Umbilical cord (tissue), 2 donors: Measurements from ENCODE around the gene MICALL2. TPM values are rescaled to one million over a fixed set of nuclear protein-coding genes. Genes with fewer than 3 reads are reported as not detected.

Experiments
- DNase-seq: peaks from one replicate; pipeline ENCODE4 v3.0.0-alpha.2; 2015; ENCODE audit warnings: low spot score
- total RNA-seq: library from RNA; depleted of rRNA; stranded (reverse); fragments of >200 nt; gene quantifications from one replicate; pipeline ENCODE4 v1.2.3, GENCODE V29; 2014; ENCODE audit warnings: low replicate concordance; ENCODE audit not compliant: insufficient read depth

Gene MICALL2
- 13.5 TPM for total RNA-seq

GRCh38 chr7:1458683-1459511 is at the start of gene MICALL2:
Gene MICALL2, minus strand, starts transcription at chr7:1459470. Its CDS starts 144 bp downstream, at chr7:1459326.
- peak; percentile 70 for DNase-seq

DNA sequence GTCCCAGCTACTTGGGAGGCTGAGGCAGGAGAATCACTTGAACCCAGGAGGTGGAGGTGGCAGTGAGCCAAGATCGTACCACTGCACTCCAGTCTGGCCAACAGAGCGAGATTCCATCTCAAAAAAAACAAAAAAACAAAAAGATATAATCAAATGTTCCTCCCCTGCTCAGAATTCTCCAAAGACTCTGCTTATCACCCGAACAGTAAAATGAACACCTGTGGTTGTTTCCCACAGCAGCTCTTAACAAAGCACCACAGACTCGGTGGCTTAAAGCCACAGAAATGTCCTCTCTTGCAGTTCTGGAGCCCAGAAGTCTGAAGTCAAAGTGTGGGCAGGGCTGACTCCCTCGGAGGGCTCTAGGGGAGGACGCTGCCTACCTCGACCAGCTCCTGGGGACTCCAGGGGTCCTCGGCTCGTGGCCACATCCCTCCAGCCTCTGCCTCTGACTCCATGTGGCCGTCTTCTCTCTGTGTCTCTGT is 49.0 kb upstream of the MICALL2 start:
- no peak for DNase-seq

DNA sequence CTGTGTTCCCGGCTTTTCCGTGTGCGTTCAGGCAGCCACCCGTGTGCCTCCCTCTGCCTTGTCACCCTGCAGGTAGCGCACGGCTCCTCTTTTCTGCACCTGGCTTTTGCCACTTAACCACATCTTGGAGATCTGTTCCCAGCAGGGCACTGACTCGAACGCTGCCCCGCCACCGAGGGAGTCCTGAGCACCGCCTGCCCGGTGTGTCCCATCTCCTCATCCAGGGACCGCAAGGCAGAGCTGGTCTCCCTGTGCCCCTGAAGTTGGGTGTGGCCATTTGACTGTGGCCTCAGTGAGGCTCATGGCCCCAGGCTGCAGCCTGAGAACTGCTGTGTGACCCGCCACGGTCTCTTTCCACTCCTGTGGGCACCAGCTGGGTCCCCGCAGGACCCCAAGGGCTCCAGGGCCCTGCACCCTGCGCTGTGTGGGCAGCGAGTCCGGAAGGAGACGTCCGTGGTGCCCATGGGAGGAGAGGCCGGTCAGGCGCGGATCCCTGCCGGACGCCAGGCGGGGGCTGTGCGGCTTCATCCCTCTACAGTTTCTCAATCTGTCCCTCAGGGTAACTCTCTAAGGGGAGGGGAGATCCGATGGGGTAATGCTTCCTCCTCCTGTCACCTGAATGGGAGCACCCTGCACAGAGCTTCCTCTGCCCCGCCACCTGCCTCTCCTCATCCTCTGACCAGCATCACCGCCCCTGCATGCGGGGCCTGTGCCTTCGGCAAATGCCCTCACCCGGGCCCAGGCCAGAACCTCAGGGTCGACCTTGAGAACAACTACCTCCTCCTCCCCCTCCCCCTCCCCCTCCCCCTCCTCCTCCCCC is 46.7 kb upstream of the MICALL2 start:
- no peak for DNase-seq

DNA sequence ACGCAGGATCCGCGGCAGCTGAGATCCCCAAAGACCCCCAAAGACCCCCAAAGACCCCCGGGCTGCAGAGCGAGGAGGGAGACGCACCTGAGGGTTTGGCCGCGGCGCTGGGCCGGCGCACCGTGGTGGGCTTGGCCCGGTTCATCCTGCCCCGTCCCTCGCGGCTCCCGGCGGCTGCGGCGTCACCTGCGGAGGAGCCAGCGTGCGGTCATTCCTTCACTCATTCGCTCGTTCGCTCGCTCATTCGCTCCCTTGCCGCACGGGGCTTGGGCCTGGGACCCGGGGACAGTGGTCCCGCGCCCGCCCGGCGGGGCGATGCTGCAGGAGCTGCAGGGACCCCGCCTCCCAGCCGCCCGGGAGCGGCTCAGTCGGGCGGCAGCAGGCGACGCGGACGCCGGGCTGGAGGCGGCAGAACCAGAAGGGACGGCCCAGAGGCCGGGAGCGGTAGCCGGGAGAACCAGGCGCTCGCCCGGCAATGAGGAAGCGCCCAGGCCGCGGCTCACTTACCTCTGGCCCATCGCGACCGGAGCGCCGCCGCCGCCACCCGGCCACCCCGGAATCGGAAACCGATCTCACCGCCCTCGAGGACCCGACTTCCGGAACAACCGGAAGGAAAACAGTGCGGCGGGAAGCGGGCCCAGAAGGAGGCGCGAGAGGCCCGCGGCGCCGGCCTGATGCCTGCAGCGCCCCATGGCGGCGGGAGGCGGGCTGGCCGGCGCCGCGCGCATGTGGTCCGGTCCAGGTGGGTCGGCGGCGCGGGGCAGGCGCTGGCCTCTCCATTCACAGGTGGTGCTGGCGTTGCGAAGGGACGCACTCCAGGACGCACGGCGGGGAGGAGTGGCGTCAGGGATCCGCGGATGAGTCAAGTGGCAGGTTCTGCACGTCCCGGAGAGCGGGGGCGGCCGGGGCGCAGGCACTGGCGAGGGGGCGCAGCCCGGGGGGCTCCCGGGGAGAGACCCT is 44.8 kb upstream of the MICALL2 start, which contains the start of gene INTS1:
Gene INTS1, minus strand, starts transcription at position 574 of the 960 bp plus-strand sequence. Its CDS starts 429 bp downstream, at position 145.
- DNase-seq, result peak; percentile 91

DNA sequence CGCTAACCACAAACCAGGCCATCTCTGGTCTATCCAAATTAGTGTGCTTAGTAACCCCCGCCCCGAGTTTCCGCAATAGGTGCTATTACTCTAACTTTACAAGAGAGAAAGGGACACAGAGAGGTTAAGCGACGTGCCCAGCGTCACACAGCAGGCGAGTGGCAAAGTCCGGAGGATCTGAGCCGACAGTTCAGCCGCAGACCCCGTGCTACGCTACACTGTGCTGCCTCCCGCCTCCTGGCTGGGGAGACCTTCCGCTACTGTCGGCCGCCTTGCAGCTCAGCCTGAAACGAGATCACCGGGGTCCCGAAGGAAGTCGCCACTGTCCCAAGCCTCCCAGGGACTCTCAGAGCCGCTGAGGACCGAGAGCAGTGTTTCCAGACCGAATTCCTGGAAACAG is 44.1 kb upstream of the MICALL2 start:
- DNase-seq, result no peak

- no peak for DNase-seq
Measured at GRCh38 chr7:1502845-1503244, 43.6 kb upstream of the MICALL2 start.

DNA sequence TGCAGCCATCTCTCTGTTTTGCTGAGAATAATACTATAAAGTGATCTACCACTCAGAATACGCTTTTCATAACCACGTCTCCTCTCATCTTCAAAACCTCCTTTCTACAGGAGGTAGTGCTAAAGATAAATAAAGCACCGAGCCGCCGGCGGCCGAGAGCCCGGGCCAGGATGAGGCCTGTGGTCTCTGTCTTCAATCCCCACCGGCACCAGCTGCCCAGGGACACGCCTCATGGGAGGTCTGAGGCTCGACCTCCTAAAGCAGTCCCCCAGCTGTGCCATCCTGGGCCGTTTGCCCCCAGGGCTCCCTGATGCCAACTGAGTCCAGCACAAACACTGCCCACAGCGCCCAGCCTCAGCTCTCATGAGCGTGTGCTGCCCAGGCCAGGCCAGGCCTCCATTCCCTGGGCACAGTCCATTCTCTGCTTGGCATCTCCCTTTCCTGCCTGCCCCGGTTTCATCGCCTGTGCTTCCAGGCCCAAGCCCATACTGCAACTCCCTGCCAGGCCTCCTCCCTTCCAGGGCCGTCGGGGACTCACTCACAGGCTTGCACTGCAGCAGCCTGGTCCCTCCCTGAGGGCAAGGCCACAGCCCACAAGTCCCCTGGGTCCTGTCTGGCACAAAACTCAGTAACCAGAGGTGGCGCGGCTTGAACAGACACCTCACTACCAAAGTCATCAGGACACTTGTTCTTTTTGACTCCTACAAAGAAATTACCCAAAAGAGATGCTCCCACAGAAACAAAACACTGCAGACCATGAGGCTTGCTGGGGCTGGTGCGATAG is 42.4 kb upstream of the MICALL2 start:
- DNase-seq, result no peak

DNA sequence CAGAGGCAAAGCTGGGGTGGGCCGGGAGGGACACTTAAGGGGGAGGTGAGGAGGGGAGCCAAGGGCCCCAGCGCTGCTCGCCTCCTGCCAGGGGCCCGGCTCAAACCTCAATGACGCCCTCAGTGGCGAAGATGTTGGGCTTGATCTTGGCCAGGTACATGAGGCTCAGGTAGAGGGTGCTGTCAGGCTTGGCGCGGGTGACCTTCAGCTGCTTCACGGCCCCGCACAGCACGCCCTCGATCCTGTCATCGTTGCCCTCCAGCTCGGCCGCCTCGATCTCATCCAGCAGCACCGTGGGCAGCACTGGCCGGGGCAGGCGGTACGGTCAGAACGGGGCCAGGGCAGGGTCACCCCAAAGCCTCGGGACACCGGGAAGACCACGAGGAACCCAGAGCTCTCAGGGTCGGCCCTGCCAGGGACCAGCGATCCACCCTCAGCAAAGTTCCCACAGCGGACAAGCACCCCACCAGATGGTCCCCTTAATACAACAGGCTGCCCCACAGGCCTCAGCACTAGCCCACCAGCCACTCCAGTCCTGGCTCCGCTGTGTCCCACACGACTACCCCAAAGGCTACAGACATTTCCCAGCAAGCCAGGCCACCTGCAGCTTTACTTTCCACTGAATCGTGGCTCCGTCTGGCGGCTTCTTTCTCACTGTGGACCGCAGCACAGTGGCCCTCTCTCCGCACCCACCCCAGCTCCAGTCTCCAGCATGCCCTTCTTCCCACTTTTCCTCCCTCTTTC is 41.0 kb upstream of the MICALL2 start:
- no peak for DNase-seq

DNA sequence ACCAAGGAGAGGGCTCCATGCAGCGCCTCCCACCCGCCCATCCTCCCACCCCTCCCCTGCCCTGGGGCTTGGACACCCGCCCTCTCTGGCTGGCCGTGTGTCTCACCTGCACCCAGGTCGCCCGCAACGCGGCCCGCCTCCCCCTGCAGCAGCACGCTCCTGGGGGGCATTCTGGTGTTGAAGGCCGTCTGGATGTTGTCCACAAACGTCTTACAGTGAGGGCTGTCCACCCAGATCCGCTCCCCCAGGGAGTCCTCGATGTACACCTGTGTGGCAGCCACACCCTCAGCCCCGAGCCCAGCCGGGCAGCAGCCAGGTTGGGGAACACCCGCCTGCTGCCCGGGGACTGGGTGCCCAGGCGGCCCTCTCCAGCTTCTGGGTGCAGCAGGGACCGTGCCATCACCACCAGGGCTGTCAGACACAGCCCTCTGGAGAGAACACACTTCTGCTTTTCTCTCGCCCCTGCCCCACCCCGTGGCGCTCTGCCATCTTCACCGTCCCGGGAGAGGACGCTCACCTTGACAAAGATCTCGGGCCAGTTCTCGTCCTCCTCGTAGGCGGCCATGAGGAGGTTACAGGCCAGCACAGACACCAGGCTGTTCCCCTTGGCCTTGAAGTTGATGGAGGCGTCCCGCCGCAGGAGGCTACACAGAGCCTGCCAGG is 40.2 kb upstream of the MICALL2 start:
- no peak for DNase-seq

- no peak for DNase-seq
Measured at GRCh38 chr7:1498370-1499305, 39.4 kb upstream of the MICALL2 start.

DNA sequence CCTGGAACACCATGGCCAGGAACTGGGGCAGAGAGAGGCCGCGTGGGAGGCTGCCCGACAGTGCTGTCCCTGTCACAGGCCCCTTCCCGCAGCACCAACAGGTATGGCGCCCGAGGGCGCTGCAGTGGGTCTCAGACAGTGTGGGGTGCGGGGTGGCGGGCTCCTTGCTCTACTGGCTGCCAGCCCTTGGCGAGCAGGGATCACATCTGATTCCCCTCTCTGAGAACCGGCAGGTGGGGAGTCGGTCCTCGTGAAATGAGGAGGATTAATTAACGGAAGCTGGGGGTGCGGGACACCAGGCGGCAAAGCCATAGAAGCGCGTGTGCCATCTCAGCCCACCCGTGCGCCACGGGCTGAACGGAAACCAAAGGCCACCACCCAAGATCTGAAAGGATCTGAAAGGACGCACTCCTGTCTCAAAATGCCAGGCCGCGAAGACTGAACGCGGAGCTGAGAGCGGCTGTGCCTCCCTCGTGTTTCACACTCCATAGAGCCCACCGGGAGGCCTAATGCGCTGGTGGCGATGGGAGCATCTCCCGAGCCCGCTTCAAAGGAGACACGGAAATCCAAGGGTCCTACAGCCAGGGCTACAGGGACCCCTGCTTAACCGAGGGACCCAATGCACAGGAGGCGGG is 38.1 kb upstream of the MICALL2 start:
- DNase-seq, result no peak

DNA sequence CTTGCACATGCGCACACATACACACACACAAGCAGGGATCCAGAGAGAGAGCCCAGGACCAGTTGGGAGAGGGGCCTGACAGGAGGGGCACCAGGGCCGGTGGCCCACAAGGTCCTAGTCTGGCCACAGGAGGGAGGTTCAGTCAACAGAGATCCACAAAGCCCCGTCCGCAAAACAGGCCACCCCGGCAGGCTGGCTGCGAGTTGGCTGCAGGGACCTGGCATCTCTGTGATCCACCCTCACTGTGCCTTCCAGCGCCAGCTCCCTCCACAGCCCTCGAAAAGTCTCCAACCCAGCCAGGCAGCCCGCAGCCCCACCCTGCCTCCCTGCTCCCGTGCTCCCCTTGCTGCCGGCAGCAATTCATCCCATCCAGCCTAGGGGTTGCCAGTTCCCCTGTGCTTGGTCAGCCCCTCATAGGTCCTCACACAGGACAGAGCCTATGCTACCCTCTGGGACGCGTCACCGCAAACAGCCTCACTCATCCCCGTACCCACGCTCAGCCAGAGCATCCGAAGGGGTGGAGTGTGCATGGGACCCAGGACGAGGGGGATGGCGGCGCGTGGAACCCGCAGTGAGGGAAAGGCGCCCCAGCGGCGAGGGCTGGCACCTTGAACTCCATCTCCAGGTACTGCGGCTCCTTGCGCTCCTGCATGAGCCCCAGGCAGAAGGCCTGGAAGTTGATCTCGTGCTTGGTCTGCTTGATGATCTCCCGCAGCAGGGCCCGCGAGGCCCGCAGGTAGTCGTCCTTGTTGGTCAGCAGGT is 37.4 kb upstream of the MICALL2 start:
- no peak for DNase-seq

DNA sequence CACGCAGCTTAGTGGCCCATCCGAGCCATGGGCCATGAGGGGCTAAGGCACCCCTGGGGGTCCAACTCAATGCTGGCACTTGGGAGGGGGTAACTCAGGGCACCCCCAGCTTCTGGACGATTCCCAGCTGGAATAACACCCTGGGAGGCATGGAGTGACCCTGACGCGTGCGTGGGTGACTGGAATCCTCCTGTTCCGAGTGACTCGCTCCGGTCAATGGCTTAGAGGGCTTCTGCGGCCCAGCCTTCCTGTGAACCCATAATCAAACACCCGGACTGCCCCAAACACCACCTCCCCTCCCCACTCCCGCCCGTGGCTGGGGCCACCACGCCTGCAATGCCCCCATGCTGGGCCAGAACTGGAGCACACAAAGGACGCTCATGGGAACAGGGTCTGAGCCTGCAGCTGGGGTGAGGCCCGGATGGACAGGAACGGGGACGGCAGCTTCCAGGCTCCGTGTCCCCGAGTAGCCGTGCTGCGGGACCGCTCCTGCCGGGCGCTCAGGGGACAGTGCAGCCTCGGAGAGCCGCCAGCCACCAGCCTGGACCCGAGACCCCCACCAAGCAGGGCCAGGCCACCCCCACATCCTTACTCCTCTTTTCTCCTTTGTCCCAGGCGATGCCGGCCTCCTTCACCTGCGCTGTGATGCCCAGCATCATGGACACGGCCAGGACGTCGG is 36.4 kb upstream of the MICALL2 start:
- no peak for DNase-seq

GRCh38 chr7:1494866-1495563 is 35.7 kb upstream of the MICALL2 start:
- no peak for DNase-seq

- no peak for DNase-seq
Measured at GRCh38 chr7:1494447-1494846, 35.2 kb upstream of the MICALL2 start.

- no peak for DNase-seq
Measured at GRCh38 chr7:1493571-1493970, 34.3 kb upstream of the MICALL2 start.
